Activated CD8-positive, alpha-beta T cell treated with anti-CD3 and anti-CD28 coated beads for 36 hours (primary cell): ENCODE measurements around the gene TERC. TPM values are rescaled to one million over a fixed set of nuclear protein-coding genes. Genes with fewer than 3 reads are reported as not detected.

Experiments used
- ATAC-seq: fragments of 200-7000 bp; cut with Tn5 transposase; one replicate; pipeline ENCODE4 v1.10.0; 2021; ENCODE audit warnings: mild to moderate bottlenecking, moderate library complexity
- CTCF ChIA-PET: fragments of 350-600 bp; sonication (Branson Sonifier 250); formaldehyde crosslinking; loops from one replicate; lab custom pipeline; 2021; ENCODE audit warnings: antibody characterized with exemption; lab: Charles Lee
- POLR2A ChIA-PET: fragments of 350-600 bp; sonication (Branson Sonifier 250); formaldehyde crosslinking; loops from one replicate; lab custom pipeline; 2021; ENCODE audit warnings: antibody characterized with exemption; lab: Charles Lee
- DNase-seq: peaks from one replicate; pipeline ENCODE4 v3.0.0-alpha.2; 2020
- H3K27ac Mint-ChIP-seq: one replicate; pipeline ENCODE4 v1.8.0; 2021; ENCODE audit warnings: mild to moderate bottlenecking, mixed read lengths
- H3K27me3 Mint-ChIP-seq: one replicate; pipeline ENCODE4 v1.8.0; 2021; ENCODE audit warnings: mixed read lengths
- H3K36me3 Mint-ChIP-seq: one replicate; pipeline ENCODE4 v1.8.0; 2021; ENCODE audit warnings: low read depth, mixed read lengths
- H3K4me1 Mint-ChIP-seq: one replicate; pipeline ENCODE4 v1.8.0; 2021; ENCODE audit warnings: low read depth, mixed read lengths
- H3K4me3 Mint-ChIP-seq: one replicate; pipeline ENCODE4 v1.8.0; 2021; ENCODE audit warnings: mild to moderate bottlenecking, moderate library complexity, mixed read lengths
- H3K9me3 Mint-ChIP-seq: one replicate; pipeline ENCODE4 v1.8.0; 2021; ENCODE audit warnings: mixed read lengths
- CTCF ChIP-seq: fragments of 200-600 bp; IDR thresholded peaks from one replicate; pipeline ENCODE4 v1.8.0; 2022; ENCODE audit warnings: antibody characterized with exemption, mild to moderate bottlenecking
- intact Hi-C: fragments of 100-400 bp; cut with micrococcal nuclease; formaldehyde crosslinking; loops from one replicate; pipeline ENCODE4 v1.10.0; 2022
- total RNA-seq, 2 experiments: library from RNA; stranded (reverse); gene quantifications; one replicate each; pipeline ENCODE4 v1.2.3, GENCODE V29; 2021

TERC gene
- total RNA-seq, 2 experiments from 2014 or later = 21.7 to 29.0 TPM

DNA sequence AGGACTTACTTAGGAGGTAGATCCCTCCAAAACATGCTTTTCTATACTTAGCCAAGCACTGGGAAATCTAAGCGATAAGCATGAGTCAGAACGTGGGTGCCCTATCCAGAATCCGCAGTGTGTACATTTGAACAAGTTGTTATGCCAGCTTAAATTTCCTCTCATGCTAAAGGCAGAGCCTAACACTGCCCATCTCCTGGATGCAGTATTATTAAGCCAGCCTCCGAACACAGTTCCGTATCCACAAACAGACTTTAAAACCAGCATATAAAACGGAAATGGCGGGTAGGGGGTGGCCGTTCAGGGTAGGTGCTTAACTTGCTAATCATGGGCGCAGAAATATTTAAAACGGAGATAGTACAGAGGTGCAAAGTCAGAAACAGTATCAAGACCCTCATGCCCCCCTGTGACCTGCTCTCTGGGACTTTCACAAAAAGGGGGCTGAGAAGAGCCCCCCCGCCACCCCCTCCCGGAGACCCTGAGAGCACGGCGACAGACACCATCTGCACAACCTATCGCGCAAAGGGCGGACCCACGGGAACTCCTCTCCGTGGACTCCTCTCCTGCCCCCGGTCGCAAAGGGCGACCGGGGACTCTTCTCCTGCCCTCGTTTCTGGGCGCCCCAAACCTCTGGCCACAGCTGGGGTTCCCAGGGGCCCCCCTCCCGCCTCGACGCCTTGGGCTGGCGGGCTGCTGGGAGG lies 46.9 kb upstream of the TERC start:
- CTCF ChIA-PET = interaction anchor here (0.8 to 3.2 kb wide), 2 partner anchors 34 to 39 kb away, joined by 3 to 17 read pairs; partner anchors contain the start of gene MYNN
- no peak for TF ChIP-seq CTCF
- peak overlapping the region; percentile 81 for H3K4me3 Mint-ChIP-seq
- H3K27me3 Mint-ChIP-seq = no peaks in the 10 kb centered on the region
- peaks cover 24% of the 10 kb centered on the region for H3K4me1 Mint-ChIP-seq
- peak; percentile 24 for ATAC-seq
- peak overlapping the region; percentile 80 for H3K27ac Mint-ChIP-seq
- POLR2A ChIA-PET = interaction anchor here (0.8 to 2.5 kb wide), 8 partner anchors 13 to 155 kb away, joined by 3 to 13 read pairs (median 3); partner anchors contain the start of genes ACTRT3, MYNN and SEC62
- H3K9me3 Mint-ChIP-seq = peaks cover 16% of the 10 kb centered on the region
- peaks cover 8% of the 10 kb centered on the region for H3K36me3 Mint-ChIP-seq
- intact Hi-C loops = loop anchor here (2.0 to 5.0 kb wide), 2 partner anchors 39 to 156 kb away; partner anchors contain the start of genes MYNN and SEC62
- DNase-seq = peak; percentile 55

GRCh38 chr3:169809230-169809795 lies 44.5 kb upstream of the TERC start:
- intact Hi-C loops = no loop called here
- CTCF ChIA-PET = interaction anchor here (1.4 to 1.5 kb wide), 2 partner anchors 36 to 54 kb away, joined by 4 to 7 read pairs; partner anchors contain the start of gene MYNN
- ATAC-seq = no peak
- Mint-ChIP-seq H3K27me3 (no peaks in the 10 kb centered on the region), H3K9me3 (no peaks in the 10 kb centered on the region), H3K4me1 (peaks cover 23% of the 10 kb centered on the region), H3K36me3 (peaks cover 6% of the 10 kb centered on the region), H3K4me3 (no peak overlapping the region), H3K27ac (no peak overlapping the region)
- TF ChIP-seq CTCF = no peak
- POLR2A ChIA-PET = no interaction called here
- DNase-seq = no peak

- CTCF ChIA-PET = no interaction called here
- ATAC-seq (no peak), DNase-seq (no peak)
- Mint-ChIP-seq H3K27me3 (no peaks in the 10 kb centered on the region), H3K4me1 (peaks cover 5% of the 10 kb centered on the region), H3K4me3 (no peak overlapping the region), H3K27ac (no peak overlapping the region), H3K36me3 (peaks cover 10% of the 10 kb centered on the region), H3K9me3 (no peaks in the 10 kb centered on the region)
- POLR2A ChIA-PET = no interaction called here
- no peak for TF ChIP-seq CTCF
- intact Hi-C loops = no loop called here
Measured at GRCh38 chr3:169804681-169805080, 39.8 kb upstream of the TERC start.

DNA sequence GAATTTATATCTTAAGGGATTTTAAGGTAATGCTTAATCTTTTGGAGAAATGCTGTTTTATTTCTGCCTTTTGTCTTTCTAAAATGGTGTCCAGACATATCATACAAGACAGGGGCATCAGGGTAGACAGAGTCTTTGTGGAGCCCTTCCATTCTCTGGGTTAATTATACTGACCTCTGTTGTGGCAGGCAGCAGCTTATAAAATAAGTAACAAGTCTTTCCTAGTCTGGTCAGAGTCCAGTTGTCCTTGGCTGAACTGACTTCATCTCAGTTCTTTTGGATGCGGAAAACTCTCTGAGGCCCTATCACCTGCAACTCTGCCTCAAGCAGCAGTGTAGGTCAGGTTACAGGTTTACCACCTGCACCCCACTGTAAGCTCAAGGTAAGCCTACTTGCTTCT lies 27.5 kb upstream of the TERC start:
- no peak overlapping the region for H3K27ac Mint-ChIP-seq
- no peak for DNase-seq
- H3K36me3 Mint-ChIP-seq = peaks cover 19% of the 10 kb centered on the region
- ChIA-PET POLR2A (interaction anchor here (1.4 kb wide), 1 partner anchor 19 kb away, joined by 3 read pairs; no protein-coding TSS in a partner anchor), CTCF (no interaction called here)
- ATAC-seq = no peak
- no peak overlapping the region for H3K4me3 Mint-ChIP-seq
- intact Hi-C loops = no loop called here
- no peaks in the 10 kb centered on the region for H3K9me3 Mint-ChIP-seq
- peaks cover 14% of the 10 kb centered on the region for H3K4me1 Mint-ChIP-seq
- TF ChIP-seq CTCF = no peak
- H3K27me3 Mint-ChIP-seq = no peaks in the 10 kb centered on the region
